WTC11 (cell line): ENCODE data around the gene SETD2.

Experiments used
- TEAD4 ChIP-seq: sonication (generic); formaldehyde crosslinking; IDR thresholded peaks from 2 replicates; pipeline ENCODE4 v1.8.0; 2022; ENCODE audit warnings: mild to moderate bottlenecking, missing genetic modification reagents
- TF ChIP-seq, protein P1 (sequence below): sonication (generic); formaldehyde crosslinking; IDR thresholded peaks from 2 replicates; pipeline ENCODE4 v1.8.0; 2022; ENCODE audit warnings: mild to moderate bottlenecking, missing genetic modification reagents
- TF ChIP-seq, protein P2 (sequence below): sonication (generic); formaldehyde crosslinking; IDR thresholded peaks from 2 replicates; pipeline ENCODE4 v1.8.1; 2022; ENCODE audit warnings: missing genetic modification reagents, borderline replicate concordance
- TF ChIP-seq, protein P3 (sequence below): sonication (generic); formaldehyde crosslinking; IDR thresholded peaks from 2 replicates; pipeline ENCODE4 v1.8.0; 2022; ENCODE audit warnings: mild to moderate bottlenecking, missing genetic modification reagents

DNA sequence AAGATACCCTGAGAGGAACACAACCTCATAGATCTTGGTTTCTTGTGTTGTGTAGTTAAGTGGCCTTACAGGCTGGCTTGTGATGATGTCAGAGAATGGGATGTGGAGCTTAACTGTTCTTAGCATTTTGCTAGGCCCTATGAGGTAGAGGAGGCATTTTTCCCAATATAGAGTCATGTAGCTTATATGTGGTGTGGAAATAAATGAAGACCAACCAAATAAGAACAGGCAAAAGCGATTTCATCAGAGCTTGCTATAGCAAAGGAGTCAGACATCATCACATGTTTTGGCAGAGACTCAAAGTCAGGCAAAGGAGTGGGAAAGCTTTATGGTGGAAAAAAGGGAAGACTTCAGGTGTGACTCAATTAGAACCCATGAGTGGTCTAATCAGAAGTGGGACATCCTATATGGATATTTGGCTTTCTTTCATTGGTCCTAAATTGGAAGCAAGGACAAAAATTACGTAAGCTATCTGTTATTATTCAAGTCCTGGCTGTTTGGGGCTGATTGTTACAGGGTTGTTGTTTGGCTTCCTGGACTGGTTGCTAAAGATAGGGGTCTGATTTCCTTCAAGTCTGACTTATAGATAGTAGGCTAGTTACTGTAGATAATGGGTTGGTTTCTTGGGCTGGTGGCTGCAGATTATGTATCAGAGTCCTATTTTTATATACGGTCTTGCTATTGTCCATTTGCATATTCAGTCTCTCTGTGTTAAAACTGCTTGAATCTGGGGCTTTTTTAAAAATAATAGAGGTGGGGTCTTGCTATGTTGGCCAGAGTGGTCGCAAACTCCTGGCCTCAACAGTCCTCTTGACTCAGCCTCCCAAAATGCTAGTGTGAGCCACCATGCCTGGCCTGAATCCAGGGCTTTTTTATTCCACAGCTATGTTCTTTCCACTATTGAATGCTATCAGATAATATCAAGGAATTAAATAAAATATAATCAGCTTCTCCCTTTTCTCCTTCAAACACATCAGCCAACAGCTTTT lies 30.3 kb upstream of the SETD2 start:
- TF ChIP-seq, protein P1, sequence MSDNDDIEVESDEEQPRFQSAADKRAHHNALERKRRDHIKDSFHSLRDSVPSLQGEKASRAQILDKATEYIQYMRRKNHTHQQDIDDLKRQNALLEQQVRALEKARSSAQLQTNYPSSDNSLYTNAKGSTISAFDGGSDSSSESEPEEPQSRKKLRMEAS (CRISPR knock-in tag), result no peak
- no peak for TF ChIP-seq TEAD4
- TF ChIP-seq, protein P2, sequence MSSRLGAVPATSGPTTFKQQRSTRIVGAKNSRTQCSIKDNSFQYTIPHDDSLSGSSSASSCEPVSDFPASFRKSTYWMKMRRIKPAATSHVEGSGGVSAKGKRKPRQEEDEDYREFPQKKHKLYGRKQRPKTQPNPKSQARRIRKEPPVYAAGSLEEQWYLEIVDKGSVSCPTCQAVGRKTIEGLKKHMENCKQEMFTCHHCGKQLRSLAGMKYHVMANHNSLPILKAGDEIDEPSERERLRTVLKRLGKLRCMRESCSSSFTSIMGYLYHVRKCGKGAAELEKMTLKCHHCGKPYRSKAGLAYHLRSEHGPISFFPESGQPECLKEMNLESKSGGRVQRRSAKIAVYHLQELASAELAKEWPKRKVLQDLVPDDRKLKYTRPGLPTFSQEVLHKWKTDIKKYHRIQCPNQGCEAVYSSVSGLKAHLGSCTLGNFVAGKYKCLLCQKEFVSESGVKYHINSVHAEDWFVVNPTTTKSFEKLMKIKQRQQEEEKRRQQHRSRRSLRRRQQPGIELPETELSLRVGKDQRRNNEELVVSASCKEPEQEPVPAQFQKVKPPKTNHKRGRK, result no peak
- TF ChIP-seq, protein P3, sequence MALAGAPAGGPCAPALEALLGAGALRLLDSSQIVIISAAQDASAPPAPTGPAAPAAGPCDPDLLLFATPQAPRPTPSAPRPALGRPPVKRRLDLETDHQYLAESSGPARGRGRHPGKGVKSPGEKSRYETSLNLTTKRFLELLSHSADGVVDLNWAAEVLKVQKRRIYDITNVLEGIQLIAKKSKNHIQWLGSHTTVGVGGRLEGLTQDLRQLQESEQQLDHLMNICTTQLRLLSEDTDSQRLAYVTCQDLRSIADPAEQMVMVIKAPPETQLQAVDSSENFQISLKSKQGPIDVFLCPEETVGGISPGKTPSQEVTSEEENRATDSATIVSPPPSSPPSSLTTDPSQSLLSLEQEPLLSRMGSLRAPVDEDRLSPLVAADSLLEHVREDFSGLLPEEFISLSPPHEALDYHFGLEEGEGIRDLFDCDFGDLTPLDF (CRISPR knock-in tag), result no peak
